OCI-LY7 (cell line): ENCODE measurements around the gene SPTLC2.

ENCODE experiments used
- EZH2phosphoT487 ChIP-seq: fragments of 200-600 bp; sonication (generic); IDR thresholded peaks from 2 replicates; pipeline ENCODE4 v1.6.1; 2018; ENCODE audit warnings: low read depth, borderline replicate concordance, mild to moderate bottlenecking, mixed run types, antibody characterized with exemption, low read length, moderate library complexity, mixed read lengths
- TF ChIP-seq, protein P1 (sequence below): fragments of 200-600 bp; sonication (generic); conservative IDR thresholded peaks from 2 replicates; pipeline ENCODE4 v1.5.1; 2014; ENCODE audit warnings: mild to moderate bottlenecking, antibody characterized with exemption, low read length, moderate library complexity, mixed read lengths

DNA sequence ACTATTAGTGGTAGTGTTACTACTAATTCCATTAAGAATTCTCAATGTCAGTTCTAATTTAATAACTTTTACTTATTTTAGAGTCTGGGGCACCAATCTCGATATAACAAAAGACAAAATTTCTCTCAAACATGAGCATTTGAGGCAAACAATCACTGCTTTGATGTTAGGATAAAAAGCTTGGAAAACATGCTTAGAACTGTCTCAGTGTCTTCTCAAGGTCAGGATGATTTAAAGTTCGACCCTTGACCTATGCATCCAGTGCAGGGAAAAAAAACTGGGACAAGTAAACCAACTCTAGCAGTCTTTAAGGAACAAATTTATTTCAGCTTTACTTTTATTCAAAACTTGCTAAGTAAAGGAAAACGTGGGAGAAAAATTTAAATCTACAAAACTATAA, 31.1 kb downstream of the SPTLC2 start:
- TF ChIP-seq, protein P1, sequence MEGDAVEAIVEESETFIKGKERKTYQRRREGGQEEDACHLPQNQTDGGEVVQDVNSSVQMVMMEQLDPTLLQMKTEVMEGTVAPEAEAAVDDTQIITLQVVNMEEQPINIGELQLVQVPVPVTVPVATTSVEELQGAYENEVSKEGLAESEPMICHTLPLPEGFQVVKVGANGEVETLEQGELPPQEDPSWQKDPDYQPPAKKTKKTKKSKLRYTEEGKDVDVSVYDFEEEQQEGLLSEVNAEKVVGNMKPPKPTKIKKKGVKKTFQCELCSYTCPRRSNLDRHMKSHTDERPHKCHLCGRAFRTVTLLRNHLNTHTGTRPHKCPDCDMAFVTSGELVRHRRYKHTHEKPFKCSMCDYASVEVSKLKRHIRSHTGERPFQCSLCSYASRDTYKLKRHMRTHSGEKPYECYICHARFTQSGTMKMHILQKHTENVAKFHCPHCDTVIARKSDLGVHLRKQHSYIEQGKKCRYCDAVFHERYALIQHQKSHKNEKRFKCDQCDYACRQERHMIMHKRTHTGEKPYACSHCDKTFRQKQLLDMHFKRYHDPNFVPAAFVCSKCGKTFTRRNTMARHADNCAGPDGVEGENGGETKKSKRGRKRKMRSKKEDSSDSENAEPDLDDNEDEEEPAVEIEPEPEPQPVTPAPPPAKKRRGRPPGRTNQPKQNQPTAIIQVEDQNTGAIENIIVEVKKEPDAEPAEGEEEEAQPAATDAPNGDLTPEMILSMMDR = no peak
- no peak for TF ChIP-seq EZH2phosphoT487
